Stimulated activated CD4-positive, alpha-beta T cell treated with anti-CD3 and anti-CD28 coated beads, Interleukin-1b, Interleukin-23, amount 100 ng/mL, for 48 hours (primary cell): ENCODE results near the gene IQCN.
"Not testable (repeated sequence)": the region's sequence is repeated elsewhere in the genome, so short reads cannot be mapped to it uniquely, and the experiment has no call there.

ENCODE experiments used
- DNase-seq: peaks from one replicate; pipeline ENCODE4 v3.0.0-alpha.2; 2020

Gene IQCN

GRCh38 chr19:18229474-18229873 is 44.8 kb downstream of the IQCN start:
- no peak for DNase-seq

GRCh38 chr19:18227781-18228271 is 46.4 kb downstream of the IQCN start:
- DNase-seq: no peak

- DNase-seq: no peak
Measured at GRCh38 chr19:18226956-18227780, 47.1 kb downstream of the IQCN start.

GRCh38 chr19:18225702-18226468 is 48.4 kb downstream of the IQCN start, which contains the start of gene PDE4C:
PDE4C (minus strand) TSS chr19:18226438; CDS start chr19:18226415, 23 bp downstream.
- DNase-seq: no peak

- DNase-seq: no peak
Measured at GRCh38 chr19:18225355-18225701, 48.9 kb downstream of the IQCN start.

GRCh38 chr19:18224525-18225354 is 49.5 kb downstream of the IQCN start:
- peak; percentile 96 for DNase-seq

GRCh38 chr19:18223860-18224524 is 50.3 kb downstream of the IQCN start:
- DNase-seq: peak; percentile 43

GRCh38 chr19:18221815-18222725 is 52.2 kb downstream of the IQCN start:
- DNase-seq: no peak

GRCh38 chr19:18220632-18221275 is 53.5 kb downstream of the IQCN start:
- no peak for DNase-seq

GRCh38 chr19:18219911-18220631 is 54.2 kb downstream of the IQCN start:
- no peak for DNase-seq

- DNase-seq: no peak
Measured at GRCh38 chr19:18218600-18218999, 55.7 kb downstream of the IQCN start.

- DNase-seq: no peak
Measured at GRCh38 chr19:18218159-18218558, 56.1 kb downstream of the IQCN start.

- no peak for DNase-seq
Measured at GRCh38 chr19:18216789-18217188, 57.5 kb downstream of the IQCN start.

- no peak for DNase-seq
Measured at GRCh38 chr19:18214779-18215433, 59.3 kb downstream of the IQCN start.

- DNase-seq: no peak
Measured at GRCh38 chr19:18211683-18212082, 62.6 kb downstream of the IQCN start.

GRCh38 chr19:18209912-18210311 is 64.3 kb downstream of the IQCN start:
- not testable (repeated sequence) for DNase-seq

GRCh38 chr19:18208098-18208951 is 65.9 kb downstream of the IQCN start:
- peak; percentile 41 for DNase-seq
